ENCODE results near the gene SLC16A4.
"Not testable (repeated sequence)": the region's sequence is repeated elsewhere in the genome, so short reads cannot be mapped to it uniquely, and the experiment has no call there.

DNA sequence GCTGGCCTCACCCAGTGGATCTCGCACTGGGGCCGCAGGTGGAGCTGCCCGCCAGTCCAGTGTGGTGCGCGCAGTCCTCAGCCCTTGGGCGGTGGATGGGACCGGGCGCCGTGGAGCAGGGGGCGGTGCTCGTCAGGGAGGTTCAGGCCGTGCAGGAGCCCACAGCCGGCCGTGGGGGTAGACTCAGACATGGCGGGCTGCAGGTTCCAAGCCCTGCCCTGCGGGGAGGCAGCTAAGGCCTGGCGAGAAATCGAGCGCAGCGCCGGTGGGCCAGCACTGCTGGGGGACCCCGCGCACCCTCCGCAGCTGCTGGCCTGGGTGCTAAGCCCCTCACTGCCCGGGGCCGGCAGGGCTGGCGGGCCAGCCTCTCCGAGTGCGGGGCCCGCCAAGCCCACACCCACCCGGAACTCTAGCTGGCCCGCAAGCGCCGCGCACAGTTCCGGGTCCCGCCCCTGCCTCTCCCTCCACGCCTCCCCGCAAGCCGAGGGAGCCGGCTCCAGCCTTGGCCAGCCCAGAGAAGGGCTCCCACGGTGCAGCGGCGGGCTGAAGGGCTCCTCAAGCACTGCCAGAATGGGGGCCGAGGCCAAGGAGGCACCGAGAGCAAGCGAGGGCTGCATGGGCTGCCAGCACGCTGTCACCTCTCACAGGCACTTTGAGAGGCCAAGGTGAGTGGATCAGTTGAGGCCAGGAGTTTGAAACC lies 5.6 kb upstream of the SLC16A4 start:
- TF ChIP-seq, protein P1, sequence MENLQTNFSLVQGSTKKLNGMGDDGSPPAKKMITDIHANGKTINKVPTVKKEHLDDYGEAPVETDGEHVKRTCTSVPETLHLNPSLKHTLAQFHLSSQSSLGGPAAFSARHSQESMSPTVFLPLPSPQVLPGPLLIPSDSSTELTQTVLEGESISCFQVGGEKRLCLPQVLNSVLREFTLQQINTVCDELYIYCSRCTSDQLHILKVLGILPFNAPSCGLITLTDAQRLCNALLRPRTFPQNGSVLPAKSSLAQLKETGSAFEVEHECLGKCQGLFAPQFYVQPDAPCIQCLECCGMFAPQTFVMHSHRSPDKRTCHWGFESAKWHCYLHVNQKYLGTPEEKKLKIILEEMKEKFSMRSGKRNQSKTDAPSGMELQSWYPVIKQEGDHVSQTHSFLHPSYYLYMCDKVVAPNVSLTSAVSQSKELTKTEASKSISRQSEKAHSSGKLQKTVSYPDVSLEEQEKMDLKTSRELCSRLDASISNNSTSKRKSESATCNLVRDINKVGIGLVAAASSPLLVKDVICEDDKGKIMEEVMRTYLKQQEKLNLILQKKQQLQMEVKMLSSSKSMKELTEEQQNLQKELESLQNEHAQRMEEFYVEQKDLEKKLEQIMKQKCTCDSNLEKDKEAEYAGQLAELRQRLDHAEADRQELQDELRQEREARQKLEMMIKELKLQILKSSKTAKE (IDR thresholded peaks at IDR 0.05; ENCODE audit: low read depth, poor library complexity, severe bottlenecking), result not testable (repeated sequence)
- not testable (repeated sequence) for TF ChIP-seq ESRRA (IDR thresholded peaks at IDR 0.05; ENCODE audit: low read length); EP300 (IDR thresholded peaks at IDR 0.05; ENCODE audit: borderline replicate concordance in 1 of 2, control insufficient read depth in 1 of 2, low read depth in 2 of 2, low read length in 2 of 2)
- TF ChIP-seq, protein P2, sequence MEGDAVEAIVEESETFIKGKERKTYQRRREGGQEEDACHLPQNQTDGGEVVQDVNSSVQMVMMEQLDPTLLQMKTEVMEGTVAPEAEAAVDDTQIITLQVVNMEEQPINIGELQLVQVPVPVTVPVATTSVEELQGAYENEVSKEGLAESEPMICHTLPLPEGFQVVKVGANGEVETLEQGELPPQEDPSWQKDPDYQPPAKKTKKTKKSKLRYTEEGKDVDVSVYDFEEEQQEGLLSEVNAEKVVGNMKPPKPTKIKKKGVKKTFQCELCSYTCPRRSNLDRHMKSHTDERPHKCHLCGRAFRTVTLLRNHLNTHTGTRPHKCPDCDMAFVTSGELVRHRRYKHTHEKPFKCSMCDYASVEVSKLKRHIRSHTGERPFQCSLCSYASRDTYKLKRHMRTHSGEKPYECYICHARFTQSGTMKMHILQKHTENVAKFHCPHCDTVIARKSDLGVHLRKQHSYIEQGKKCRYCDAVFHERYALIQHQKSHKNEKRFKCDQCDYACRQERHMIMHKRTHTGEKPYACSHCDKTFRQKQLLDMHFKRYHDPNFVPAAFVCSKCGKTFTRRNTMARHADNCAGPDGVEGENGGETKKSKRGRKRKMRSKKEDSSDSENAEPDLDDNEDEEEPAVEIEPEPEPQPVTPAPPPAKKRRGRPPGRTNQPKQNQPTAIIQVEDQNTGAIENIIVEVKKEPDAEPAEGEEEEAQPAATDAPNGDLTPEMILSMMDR (IDR thresholded peaks at IDR 0.05 in 2 of 3, conservative IDR thresholded peaks at IDR 0.05 in 1 of 3; ENCODE audit: control insufficient read depth in 2 of 3, extremely low read depth in 1 of 3, insufficient read depth in 1 of 3, low read depth in 3 of 3, low read length in 3 of 3), result not testable (repeated sequence)
